HCT116 (cell line): Measurements from ENCODE around the gene ERBIN. TPM values are rescaled to one million over a fixed set of nuclear protein-coding genes. Genes with fewer than 3 reads are reported as not detected.

Source experiments
- ATAC-seq: fragments of 200-7000 bp; cut with Tn5 transposase; 2 replicates; pipeline ENCODE4 v1.9.1; 2020; ENCODE audit warnings: mild to moderate bottlenecking, moderate library complexity
- BruUV-seq: library from RNA; stranded (reverse); fragments of 400-500 nt; replicated peaks from 2 replicates; lab custom pipeline; 2021; lab: Mats Ljungman, UMichigan
- CTCF ChIA-PET: fragments of 300-600 bp; sonication (Branson Sonifier 250); formaldehyde crosslinking; loops from one replicate; lab custom pipeline; 2021; ENCODE audit warnings: antibody characterized with exemption; lab: Charles Lee
- POLR2A ChIA-PET: fragments of 300-600, 350-600 bp; sonication (Branson Sonifier 250); formaldehyde crosslinking; loops from one replicate; lab custom pipeline; 2021; ENCODE audit warnings: antibody characterized with exemption; lab: Charles Lee
- RAD21 ChIA-PET, 2 experiments: fragments of 300-600 bp; sonication (Branson Sonifier 250); formaldehyde crosslinking; loops; one replicate each; lab custom pipeline; 2023; ENCODE audit warnings: low total read pairs in 2 of 2; ENCODE audit not compliant: uncharacterized antibody in 2 of 2, unreplicated experiment in 2 of 2, low non-redundant PET in 1 of 2; lab: Charles Lee
- DNase-seq: peaks from one replicate; pipeline ENCODE4 v3.0.0-alpha.2; 2010; ENCODE audit warnings: low read depth, low spot score
- H2AFZ ChIP-seq: fragments of 200-600 bp; shearing (Covaris generic), sonication (generic); 2 replicates; pipeline ENCODE4 v1.6.1; 2017; ENCODE audit warnings: low read depth, mixed run types, mixed read lengths, antibody characterized with exemption, low read length; ENCODE audit not compliant: poor library complexity, severe bottlenecking
- H3K27ac ChIP-seq: 2 replicates; pipeline ENCODE4 v1.5.1; 2012; ENCODE audit warnings: low read depth, low read length
- H3K27me3 ChIP-seq: fragments of 200-600 bp; sonication (generic); 2 replicates; pipeline ENCODE4 v1.6.1; 2016; ENCODE audit warnings: mixed run types, low read length, mixed read lengths; ENCODE audit not compliant: insufficient read depth
- H3K36me3 ChIP-seq, 2 experiments: fragments of 200-500 bp in 1 of 2; fragments of 200-600 bp in 1 of 2; sonication (Bioruptor generic) in 1 of 2; sonication (generic) in 1 of 2; 2 replicates each; pipeline versions ENCODE4 v1.5.1 to v1.6.1; 2014 to 2016; ENCODE audit warnings: low read length in 2 of 2, inconsistent platforms in 1 of 2, mixed read lengths in 1 of 2, mixed run types in 1 of 2; ENCODE audit not compliant: insufficient read depth in 2 of 2, control insufficient read depth in 1 of 2
- H3K4me1 ChIP-seq, 2 experiments: fragments of 200-600 bp in 1 of 2; sonication (generic) in 1 of 2; 2 replicates each; pipeline versions ENCODE4 v1.5.1 to v1.6.1; 2012 to 2017; ENCODE audit warnings: low read length in 2 of 2, inconsistent platforms in 1 of 2, mild to moderate bottlenecking in 1 of 2, mixed read lengths in 1 of 2, mixed run types in 1 of 2, moderate library complexity in 1 of 2; ENCODE audit not compliant: insufficient read depth in 2 of 2, control insufficient read depth in 1 of 2
- H3K4me2 ChIP-seq: fragments of 200-600 bp; sonication (generic); 2 replicates; pipeline ENCODE4 v1.6.1; 2017; ENCODE audit warnings: mixed run types, low read length, mixed read lengths
- H3K4me3 ChIP-seq, 2 experiments: fragments of 200-600 bp in 1 of 2; sonication (generic) in 1 of 2; replicated peaks in 1 of 2; 2 replicates each; pipeline ENCODE4 v1.5.1; 2011 to 2016; ENCODE audit warnings: low read length in 2 of 2, control low read depth in 1 of 2, low read depth in 1 of 2, mild to moderate bottlenecking in 1 of 2, mixed read lengths in 1 of 2, mixed run types in 1 of 2
- H3K79me2 ChIP-seq: fragments of 200-600 bp; sonication (generic); 2 replicates; pipeline ENCODE4 v1.6.1; 2017; ENCODE audit warnings: mild to moderate bottlenecking, mixed run types, low read length, moderate library complexity, mixed read lengths; ENCODE audit not compliant: insufficient read depth
- H3K9ac ChIP-seq: fragments of 200-600 bp; sonication (generic); 2 replicates; pipeline ENCODE4 v1.6.1; 2016; ENCODE audit warnings: low read length, mixed read lengths
- H3K9me2 ChIP-seq: fragments of 200-600 bp; sonication (generic), shearing (Covaris generic); 2 replicates; pipeline ENCODE4 v1.6.1; 2017; ENCODE audit warnings: mixed run types, mild to moderate bottlenecking, moderate library complexity; ENCODE audit not compliant: insufficient read depth
- H3K9me3 ChIP-seq, 2 experiments: fragments of 200-500 bp in 1 of 2; fragments of 200-600 bp in 1 of 2; sonication (Bioruptor generic) in 1 of 2; sonication (generic) in 1 of 2; 2 replicates each; pipeline ENCODE4 v1.6.1; 2014 to 2017; ENCODE audit warnings: low read length in 2 of 2, mixed read lengths in 2 of 2, inconsistent platforms in 1 of 2, low read depth in 1 of 2, mild to moderate bottlenecking in 1 of 2, mixed run types in 1 of 2, moderate library complexity in 1 of 2; ENCODE audit not compliant: control insufficient read depth in 1 of 2, insufficient read depth in 1 of 2
- H4K20me1 ChIP-seq: fragments of 200-600 bp; sonication (generic), shearing (Covaris generic); 2 replicates; pipeline ENCODE4 v1.6.1; 2017; ENCODE audit warnings: mixed run types, mild to moderate bottlenecking, moderate library complexity; ENCODE audit not compliant: insufficient read depth
- ELF1 ChIP-seq: IDR thresholded peaks from 2 replicates; pipeline ENCODE4 v1.6.1; 2012; ENCODE audit warnings: low read depth, borderline replicate concordance
- POLR2A ChIP-seq: IDR thresholded peaks from 2 replicates; pipeline ENCODE4 v1.7.0; 2011; ENCODE audit warnings: borderline replicate concordance; ENCODE audit not compliant: insufficient read depth, insufficient read length; ENCODE audit errors: extremely low read depth
- TCF7L2 ChIP-seq: IDR thresholded peaks from 2 replicates; pipeline ENCODE4 v1.7.0; 2011; ENCODE audit warnings: borderline replicate concordance, inconsistent platforms; ENCODE audit not compliant: insufficient read depth, insufficient read length; ENCODE audit errors: extremely low read depth
- ZBTB33 ChIP-seq: IDR thresholded peaks from 2 replicates; pipeline ENCODE4 v1.6.1; 2011; ENCODE audit warnings: mild to moderate bottlenecking, low read length, moderate library complexity; ENCODE audit not compliant: insufficient replicate concordance; ENCODE audit errors: extremely low read depth
- intact Hi-C: fragments of 100-400 bp; cut with micrococcal nuclease; formaldehyde crosslinking; loops from 2 replicates; pipeline ENCODE4 v1.10.0; 2022
- total RNA-seq: library from RNA; stranded (reverse); gene quantifications from one replicate; pipeline ENCODE4 v1.2.1, GENCODE V29; 2021; ENCODE audit not compliant: unreplicated experiment

Gene ERBIN
- total RNA-seq, 1 experiment from 2014 or later = 57.4 TPM

GRCh38 chr5:66039296-66039695 is 112.9 kb downstream of the ERBIN start:
- no peaks in the 10 kb centered on the region for H3K27me3 ChIP-seq
- H3K79me2 ChIP-seq = no peaks in the 10 kb centered on the region
- H2AFZ ChIP-seq = no peak overlapping the region
- H3K4me2 ChIP-seq = no peak overlapping the region
- POLR2A ChIA-PET = no interaction called here
- CTCF ChIA-PET = no interaction called here
- intact Hi-C loops = no loop called here
- TF ChIP-seq ZBTB33 (no peak), POLR2A (no peak), TCF7L2 (no peak)
- TF ChIP-seq, all 23 proteins: peak for 0
- Histone ChIP-seq H3K9me3 (no peaks in the 10 kb centered on the region), H3K4me3 (no peak overlapping the region), H3K4me1 (no peaks in the 10 kb centered on the region), H3K27ac (no peak overlapping the region), H4K20me1 (no peaks in the 10 kb centered on the region), H3K9ac (no peak overlapping the region), H3K9me2 (no peaks in the 10 kb centered on the region), H3K36me3 (peaks cover 2 to 4% of the 10 kb centered on the region in 2 experiments; a peak in 3 of 4 replicates)
- RAD21 ChIA-PET = no interaction called here
- no peak for DNase-seq
- BruUV-seq = no TSS peak
- ATAC-seq = no peak

GRCh38 chr5:66039701-66040100 is 113.3 kb downstream of the ERBIN start:
- no peaks in the 10 kb centered on the region for H3K79me2 ChIP-seq
- DNase-seq (no peak), ATAC-seq (no peak)
- no peak overlapping the region for H3K9ac ChIP-seq
- H3K4me3 ChIP-seq = no peak overlapping the region
- H3K27me3 ChIP-seq = no peaks in the 10 kb centered on the region
- no peak overlapping the region for H2AFZ ChIP-seq
- POLR2A ChIA-PET = no interaction called here
- no peak overlapping the region for H3K4me2 ChIP-seq
- no peak overlapping the region for H3K27ac ChIP-seq
- no peak for TF ChIP-seq ELF1
- no peak for TF ChIP-seq ZBTB33
- H3K36me3 ChIP-seq = peaks cover 3 to 4% of the 10 kb centered on the region in 2 experiments; a peak in 3 of 4 replicates
- H3K4me1 ChIP-seq = no peaks in the 10 kb centered on the region
- CTCF ChIA-PET = no interaction called here
- no peaks in the 10 kb centered on the region for H4K20me1 ChIP-seq
- H3K9me2 ChIP-seq = no peaks in the 10 kb centered on the region
- H3K9me3 ChIP-seq = no peaks in the 10 kb centered on the region
- intact Hi-C loops = no loop called here
- BruUV-seq = no TSS peak
- RAD21 ChIA-PET = no interaction called here
